RWPE2 (cell line): ENCODE data around the gene MMP2.

Experiments used
- ATAC-seq: fragments of 200-7000 bp; cut with Tn5 transposase; 3 replicates; pipeline ENCODE4 v1.9.1; 2021; ENCODE audit warnings: low read depth
- DNase-seq: peaks from one replicate; pipeline ENCODE4 v3.0.0-alpha.2; 2020; ENCODE audit warnings: low spot score
- H3K27ac ChIP-seq: fragments of 450-650 bp; 2 replicates; pipeline ENCODE4 v1.5.1; 2017; ENCODE audit warnings: mild to moderate bottlenecking; ENCODE audit not compliant: poor library complexity, severe bottlenecking
- H3K27me3 ChIP-seq: fragments of 250-450 bp; sonication (Bioruptor Pico); 2 replicates; pipeline ENCODE4 v1.5.1; 2021; ENCODE audit warnings: mild to moderate bottlenecking, moderate library complexity; ENCODE audit not compliant: insufficient read depth, poor library complexity, severe bottlenecking
- H3K36me3 ChIP-seq: fragments of 250-450 bp; sonication (Bioruptor Pico); 2 replicates; pipeline ENCODE4 v1.5.1; 2020; ENCODE audit warnings: low read depth, mild to moderate bottlenecking, moderate library complexity
- H3K4me1 ChIP-seq: fragments of 250-450 bp; sonication (Bioruptor Pico); 2 replicates; pipeline ENCODE4 v1.5.1; 2021; ENCODE audit warnings: mild to moderate bottlenecking, moderate library complexity; ENCODE audit not compliant: insufficient read depth, poor library complexity, severe bottlenecking
- H3K4me3 ChIP-seq: fragments of 250-450 bp; sonication (Bioruptor Pico); 2 replicates; pipeline ENCODE4 v1.5.1; 2021; ENCODE audit warnings: mild to moderate bottlenecking, moderate library complexity; ENCODE audit not compliant: severe bottlenecking
- H3K9me3 ChIP-seq: fragments of 250-450 bp; sonication (Bioruptor Pico); 2 replicates; pipeline ENCODE4 v1.5.1; 2021; ENCODE audit warnings: mild to moderate bottlenecking, moderate library complexity; ENCODE audit not compliant: severe bottlenecking
- TF ChIP-seq, protein P1 (sequence below): fragments of 450-650 bp; IDR thresholded peaks from one replicate; pipeline ENCODE4 v1.5.1; 2017; ENCODE audit warnings: mild to moderate bottlenecking, moderate library complexity; ENCODE audit not compliant: poor library complexity, severe bottlenecking

Gene MMP2

GRCh38 chr16:55444754-55445485 is 34.1 kb upstream of the MMP2 start:
- Histone ChIP-seq H3K27me3 (no peaks in the 10 kb centered on the region), H3K4me3 (no peak overlapping the region), H3K27ac (no peak overlapping the region), H3K36me3 (no peaks in the 10 kb centered on the region), H3K4me1 (no peaks in the 10 kb centered on the region), H3K9me3 (no peaks in the 10 kb centered on the region)
- ATAC-seq, result no peak
- TF ChIP-seq, protein P1, sequence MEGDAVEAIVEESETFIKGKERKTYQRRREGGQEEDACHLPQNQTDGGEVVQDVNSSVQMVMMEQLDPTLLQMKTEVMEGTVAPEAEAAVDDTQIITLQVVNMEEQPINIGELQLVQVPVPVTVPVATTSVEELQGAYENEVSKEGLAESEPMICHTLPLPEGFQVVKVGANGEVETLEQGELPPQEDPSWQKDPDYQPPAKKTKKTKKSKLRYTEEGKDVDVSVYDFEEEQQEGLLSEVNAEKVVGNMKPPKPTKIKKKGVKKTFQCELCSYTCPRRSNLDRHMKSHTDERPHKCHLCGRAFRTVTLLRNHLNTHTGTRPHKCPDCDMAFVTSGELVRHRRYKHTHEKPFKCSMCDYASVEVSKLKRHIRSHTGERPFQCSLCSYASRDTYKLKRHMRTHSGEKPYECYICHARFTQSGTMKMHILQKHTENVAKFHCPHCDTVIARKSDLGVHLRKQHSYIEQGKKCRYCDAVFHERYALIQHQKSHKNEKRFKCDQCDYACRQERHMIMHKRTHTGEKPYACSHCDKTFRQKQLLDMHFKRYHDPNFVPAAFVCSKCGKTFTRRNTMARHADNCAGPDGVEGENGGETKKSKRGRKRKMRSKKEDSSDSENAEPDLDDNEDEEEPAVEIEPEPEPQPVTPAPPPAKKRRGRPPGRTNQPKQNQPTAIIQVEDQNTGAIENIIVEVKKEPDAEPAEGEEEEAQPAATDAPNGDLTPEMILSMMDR, result no peak
- DNase-seq, result no peak

DNA sequence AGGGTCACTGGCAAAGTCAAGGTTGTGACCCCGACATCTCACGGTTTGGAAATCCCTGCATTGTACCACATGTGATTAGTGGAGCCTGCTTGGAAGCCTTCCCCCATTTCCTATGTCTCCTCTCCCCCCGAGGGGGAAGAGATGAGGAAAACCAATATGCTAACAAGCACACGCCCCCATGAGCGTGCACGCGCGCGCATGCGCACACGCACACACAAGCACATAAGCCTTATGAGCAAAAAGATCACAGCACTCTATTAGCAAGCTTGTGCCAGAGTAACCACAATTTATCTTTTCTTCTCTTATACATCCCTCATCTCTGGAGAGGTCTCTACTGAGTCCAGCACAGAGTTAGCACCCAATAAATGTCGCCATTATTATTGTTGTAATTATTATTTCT is 31.8 kb upstream of the MMP2 start:
- no peaks in the 10 kb centered on the region for H3K27me3 ChIP-seq
- no peak overlapping the region for H3K27ac ChIP-seq
- ATAC-seq (no peak), DNase-seq (no peak)
- H3K9me3 ChIP-seq, result no peaks in the 10 kb centered on the region
- H3K36me3 ChIP-seq, result no peaks in the 10 kb centered on the region
- H3K4me3 ChIP-seq, result no peak overlapping the region
- TF ChIP-seq, protein P1, result no peak
- no peaks in the 10 kb centered on the region for H3K4me1 ChIP-seq

GRCh38 chr16:55452996-55453395 is 26.0 kb upstream of the MMP2 start:
- no peaks in the 10 kb centered on the region for H3K4me1 ChIP-seq
- DNase-seq, result no peak
- ATAC-seq, result no peak
- H3K9me3 ChIP-seq, result no peaks in the 10 kb centered on the region
- no peak overlapping the region for H3K27ac ChIP-seq
- TF ChIP-seq, protein P1, result no peak
- H3K4me3 ChIP-seq, result no peak overlapping the region
- H3K27me3 ChIP-seq, result no peaks in the 10 kb centered on the region
- H3K36me3 ChIP-seq, result no peaks in the 10 kb centered on the region

DNA sequence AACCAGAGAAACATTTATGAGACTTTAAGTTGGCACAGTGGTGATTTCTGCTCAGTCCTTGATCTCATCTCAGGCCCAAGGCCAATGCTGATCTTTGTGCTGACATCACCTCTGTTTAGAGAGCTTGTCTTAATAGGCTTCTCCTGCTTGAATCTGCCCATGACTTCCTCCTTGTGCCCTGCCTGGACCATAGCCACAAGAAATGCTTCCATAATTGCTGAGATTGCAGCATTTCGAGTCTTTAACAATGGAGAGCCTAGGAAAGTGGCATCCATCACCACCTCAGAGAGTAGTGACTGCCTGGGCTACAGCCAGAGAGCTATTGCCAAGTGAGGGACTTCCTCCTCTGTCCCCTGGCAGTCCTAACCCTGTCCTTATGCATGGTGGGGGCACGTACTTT is 25.1 kb upstream of the MMP2 start:
- Histone ChIP-seq H3K4me1 (no peaks in the 10 kb centered on the region), H3K9me3 (no peaks in the 10 kb centered on the region), H3K36me3 (no peaks in the 10 kb centered on the region), H3K27me3 (no peaks in the 10 kb centered on the region), H3K27ac (no peak overlapping the region), H3K4me3 (no peak overlapping the region)
- TF ChIP-seq, protein P1, result no peak
- DNase-seq (no peak), ATAC-seq (no peak)

GRCh38 chr16:55454861-55455260 is 24.1 kb upstream of the MMP2 start:
- no peaks in the 10 kb centered on the region for H3K9me3 ChIP-seq
- no peak overlapping the region for H3K4me3 ChIP-seq
- DNase-seq, result no peak
- TF ChIP-seq, protein P1, result no peak
- H3K27ac ChIP-seq, result no peak overlapping the region
- H3K27me3 ChIP-seq, result no peaks in the 10 kb centered on the region
- H3K4me1 ChIP-seq, result no peaks in the 10 kb centered on the region
- H3K36me3 ChIP-seq, result no peaks in the 10 kb centered on the region
- ATAC-seq, result no peak
